Effector CD4-positive, alpha-beta T cell (primary cell): ENCODE results near the gene ZMAT5.

Experiments
- DNase-seq: peaks from one replicate; pipeline ENCODE4 v3.0.0-alpha.2; 2020

ZMAT5 gene

DNA sequence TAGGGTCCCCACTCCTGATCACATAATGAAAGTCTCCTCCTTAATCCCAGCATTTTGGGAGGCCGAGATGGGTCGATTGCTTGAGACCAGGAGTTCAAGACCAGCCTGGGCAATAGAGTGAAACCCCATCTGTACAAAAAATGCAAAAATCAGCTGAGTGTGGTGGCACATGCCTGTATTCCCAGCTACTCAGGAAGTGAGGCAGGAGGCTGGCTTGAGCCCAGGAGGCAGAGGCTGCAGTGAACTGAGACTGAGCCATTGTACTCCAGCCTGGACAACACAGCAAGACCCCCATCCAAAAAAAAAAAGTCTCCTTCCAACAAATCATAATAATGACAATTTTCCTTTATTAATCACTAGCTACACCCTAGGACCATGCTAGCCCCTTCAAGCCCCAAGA lies 15.1 kb downstream of the ZMAT5 start:
- DNase-seq = no peak

DNA sequence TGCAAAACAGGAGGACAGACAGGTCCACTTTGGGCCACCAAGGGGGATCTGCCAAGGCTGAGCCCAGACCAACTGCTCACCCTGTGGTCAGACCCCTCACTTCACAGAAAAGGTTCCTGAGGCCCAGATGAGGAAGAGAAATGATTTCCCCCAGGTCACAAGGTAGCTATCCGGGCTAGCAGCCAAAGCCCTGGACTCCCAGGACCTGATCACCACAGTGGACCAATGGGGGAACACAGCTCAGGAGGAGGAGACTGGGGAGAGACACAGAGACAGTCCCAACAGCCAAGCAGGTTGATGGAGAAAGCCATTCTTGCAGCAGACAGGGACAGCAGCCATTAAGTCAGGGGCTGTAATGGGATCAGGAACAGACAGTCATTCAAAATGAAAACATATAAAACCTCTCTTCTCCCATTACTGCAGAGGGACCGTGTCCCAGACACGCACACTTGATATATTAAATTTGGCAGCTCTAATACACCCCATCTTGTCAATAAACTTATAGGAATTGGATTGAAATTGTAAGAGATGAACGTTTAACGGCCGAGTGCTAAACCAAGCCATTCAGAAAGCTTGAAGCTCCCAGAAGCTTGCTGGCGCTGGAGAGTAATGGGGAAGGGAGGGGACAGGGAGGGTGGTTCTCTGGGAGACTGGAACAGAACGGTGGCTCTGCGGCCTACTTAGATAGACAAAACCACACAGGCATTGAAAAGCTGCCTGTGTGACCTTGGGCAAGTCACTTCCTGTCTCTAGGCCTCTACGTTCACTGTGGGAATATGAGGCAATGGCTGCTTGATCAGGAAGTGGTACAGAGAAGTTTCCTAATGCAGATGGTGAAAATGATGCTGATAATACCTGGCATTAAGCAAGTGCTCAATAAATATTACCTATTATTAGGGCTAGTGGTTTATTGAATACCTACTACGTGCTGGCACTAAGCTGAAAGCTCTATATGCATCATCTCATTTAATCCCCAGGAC lies 16.0 kb downstream of the ZMAT5 start:
- no peak for DNase-seq

DNA sequence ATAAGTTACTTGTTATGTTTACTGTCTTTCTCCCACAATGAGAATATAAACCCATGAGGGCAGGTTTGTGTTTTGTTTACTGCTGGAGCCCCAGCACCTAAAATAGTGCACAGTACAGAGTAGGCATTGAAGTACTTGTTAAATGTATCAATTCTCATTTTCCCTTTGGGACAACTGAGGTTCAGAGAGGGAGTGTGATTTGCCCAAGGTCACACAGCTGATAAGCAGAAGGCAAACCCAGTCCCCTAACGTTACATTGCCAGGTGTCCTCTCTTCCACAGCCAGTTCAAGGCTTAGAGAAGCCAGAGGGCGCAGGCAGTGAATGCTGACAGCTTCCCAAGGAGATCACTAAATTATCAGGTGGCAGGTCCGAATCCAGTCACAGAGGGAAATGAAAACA lies 16.8 kb downstream of the ZMAT5 start:
- no peak for DNase-seq

DNA sequence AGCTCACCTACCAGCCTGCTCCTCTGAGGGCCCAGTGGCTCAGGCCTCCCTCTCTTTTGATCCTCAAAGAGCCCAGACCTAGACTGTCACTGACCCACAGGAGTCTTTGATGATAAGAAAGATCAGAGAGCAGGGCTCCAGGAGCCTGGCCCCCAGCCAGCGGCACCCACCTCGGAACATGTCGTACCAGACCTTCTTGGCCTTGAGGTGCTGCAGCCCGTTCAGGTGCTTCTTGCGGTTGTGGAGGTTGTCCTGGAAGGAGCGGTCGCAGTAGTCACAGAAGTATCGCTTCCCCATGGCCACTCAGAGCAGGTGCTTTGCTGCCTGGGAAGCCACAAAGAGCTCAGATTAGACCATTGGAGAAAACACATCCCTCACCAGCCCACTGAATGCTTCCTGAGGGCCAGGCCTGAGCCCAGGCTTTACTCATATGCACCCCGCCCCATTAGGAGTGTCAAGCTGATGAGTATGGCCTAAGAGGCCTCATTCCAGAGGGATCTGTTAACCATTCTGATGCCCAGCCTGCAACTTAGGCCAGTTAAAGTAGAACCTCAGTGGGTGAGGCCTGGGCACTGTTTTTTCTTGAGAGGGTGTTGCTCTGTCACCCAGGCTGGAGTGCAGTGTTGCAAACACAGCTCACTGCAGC lies 18.4 kb downstream of the ZMAT5 start:
- no peak for DNase-seq

DNA sequence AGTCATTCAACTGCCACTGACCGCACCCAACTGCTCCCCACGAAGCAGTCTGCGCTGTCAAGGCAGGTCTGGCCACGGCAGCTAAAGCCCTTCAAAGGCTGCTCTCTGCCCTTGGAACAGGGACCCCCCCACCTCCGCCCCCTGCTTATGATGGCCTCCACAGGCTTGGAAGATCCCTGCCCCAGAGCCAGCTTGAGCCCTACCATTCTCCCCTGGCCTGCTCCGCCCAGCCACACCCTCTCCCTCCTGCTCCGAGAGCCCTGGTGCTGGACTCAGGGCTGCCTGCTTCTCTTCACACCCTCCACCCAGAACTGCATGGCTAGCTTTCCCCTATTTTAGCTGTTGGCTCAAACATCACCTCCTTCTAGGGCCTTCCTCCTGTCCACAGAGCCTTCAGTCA lies 19.0 kb downstream of the ZMAT5 start:
- no peak for DNase-seq

DNA sequence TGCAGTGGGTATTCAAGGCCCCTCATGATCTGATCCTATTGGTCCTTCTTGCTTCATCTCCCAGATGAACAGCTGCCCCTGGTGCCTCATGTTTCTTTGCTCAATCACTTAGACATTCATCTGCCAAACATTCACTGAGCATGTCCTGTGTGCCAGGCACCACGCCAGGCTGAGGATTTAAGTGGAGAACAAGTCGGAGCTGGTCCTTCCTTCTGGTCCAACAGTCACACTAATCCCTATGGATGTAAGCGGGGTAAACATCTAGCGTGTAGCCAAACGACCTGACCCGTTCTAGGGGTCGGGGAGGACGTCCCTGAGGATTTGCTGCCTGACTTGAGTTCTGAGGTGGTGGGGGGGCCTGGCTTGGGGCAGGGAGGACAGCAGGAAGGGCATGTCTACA lies 21.9 kb downstream of the ZMAT5 start:
- DNase-seq = no peak

DNA sequence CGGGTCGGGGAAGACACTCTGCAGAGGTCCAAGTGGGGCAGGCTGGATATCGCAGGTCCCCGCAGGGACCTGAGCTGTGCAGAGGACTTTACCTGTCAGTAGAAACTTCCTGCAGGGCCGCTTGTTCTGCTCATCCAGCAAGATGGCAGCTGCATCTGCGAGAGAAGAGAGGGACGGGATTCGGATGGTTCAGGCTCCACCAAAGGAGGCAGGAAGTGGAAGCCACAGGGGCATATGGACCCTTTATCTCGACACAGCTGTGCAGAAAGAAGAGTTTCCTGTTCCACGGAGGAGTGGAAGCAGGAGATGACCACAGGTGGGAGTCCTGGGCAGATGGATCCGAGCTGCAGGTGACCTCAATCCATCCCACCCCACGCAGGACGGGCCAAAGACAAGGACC lies 24.5 kb downstream of the ZMAT5 start:
- DNase-seq = no peak

DNA sequence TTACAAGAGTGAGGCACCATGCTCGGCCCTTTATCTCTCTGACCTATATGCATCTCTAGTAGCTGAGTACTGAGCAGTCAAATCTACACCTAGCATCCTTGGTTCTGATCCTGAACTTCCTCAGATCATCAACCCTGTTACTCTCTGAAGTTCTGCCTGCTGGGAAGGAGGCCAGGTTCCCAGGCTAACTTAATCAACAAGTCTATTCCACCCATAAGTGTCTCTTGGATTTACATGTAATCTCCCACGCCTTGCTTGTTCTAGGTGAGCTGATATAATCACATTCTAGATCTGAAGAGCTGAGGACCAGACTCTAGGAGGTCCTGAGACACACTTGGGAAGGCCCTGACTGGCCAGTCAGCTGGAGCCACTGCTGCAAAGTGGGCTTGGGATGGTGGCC lies 24.9 kb downstream of the ZMAT5 start:
- DNase-seq = no peak

DNA sequence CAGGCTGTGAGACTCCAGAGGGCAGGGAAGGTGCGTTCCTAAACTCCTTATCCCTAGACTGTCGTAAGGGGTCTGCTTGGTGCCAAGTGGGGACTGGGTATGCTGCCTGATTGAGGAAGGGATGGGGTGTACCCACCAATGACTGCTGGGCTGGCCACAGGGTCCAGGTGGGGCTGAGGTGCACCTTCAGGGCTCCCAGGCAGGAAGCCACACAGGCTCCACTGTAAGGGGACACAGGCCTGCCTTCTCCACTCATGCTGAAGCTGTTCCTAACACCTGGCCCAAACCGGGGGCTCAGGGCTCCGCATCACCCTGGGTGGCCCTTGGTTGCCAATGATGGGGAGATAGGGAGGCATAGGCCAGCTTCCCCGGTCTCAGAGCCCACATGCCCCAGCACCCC lies 26.6 kb downstream of the ZMAT5 start:
- DNase-seq = no peak

DNA sequence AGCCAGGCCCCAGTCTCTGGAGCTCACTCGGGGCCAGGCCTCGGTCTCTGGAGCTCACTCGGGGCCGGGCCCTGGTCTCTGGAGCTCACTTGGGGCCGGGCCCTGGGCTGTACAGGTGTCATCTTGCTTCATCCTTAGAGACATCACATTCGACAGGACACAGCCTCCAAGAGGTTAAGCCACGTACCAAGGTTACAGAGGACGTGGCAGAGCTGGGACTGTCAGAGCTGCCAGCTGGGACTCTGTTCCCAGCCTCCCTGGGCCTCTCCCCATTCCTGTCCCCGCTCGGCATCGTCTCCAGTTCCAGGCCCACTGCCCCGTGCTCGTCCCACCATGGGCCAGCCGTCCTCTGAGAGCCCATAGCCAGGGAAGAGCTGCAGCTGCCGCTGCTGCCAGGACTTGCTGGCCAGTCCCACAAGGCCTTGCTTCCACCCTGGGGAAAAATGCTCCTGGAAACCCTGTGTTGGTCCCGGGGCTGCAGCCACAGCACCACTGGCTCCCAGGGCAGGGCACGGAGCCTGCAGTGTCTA lies 27.4 kb downstream of the ZMAT5 start:
- no peak for DNase-seq

DNA sequence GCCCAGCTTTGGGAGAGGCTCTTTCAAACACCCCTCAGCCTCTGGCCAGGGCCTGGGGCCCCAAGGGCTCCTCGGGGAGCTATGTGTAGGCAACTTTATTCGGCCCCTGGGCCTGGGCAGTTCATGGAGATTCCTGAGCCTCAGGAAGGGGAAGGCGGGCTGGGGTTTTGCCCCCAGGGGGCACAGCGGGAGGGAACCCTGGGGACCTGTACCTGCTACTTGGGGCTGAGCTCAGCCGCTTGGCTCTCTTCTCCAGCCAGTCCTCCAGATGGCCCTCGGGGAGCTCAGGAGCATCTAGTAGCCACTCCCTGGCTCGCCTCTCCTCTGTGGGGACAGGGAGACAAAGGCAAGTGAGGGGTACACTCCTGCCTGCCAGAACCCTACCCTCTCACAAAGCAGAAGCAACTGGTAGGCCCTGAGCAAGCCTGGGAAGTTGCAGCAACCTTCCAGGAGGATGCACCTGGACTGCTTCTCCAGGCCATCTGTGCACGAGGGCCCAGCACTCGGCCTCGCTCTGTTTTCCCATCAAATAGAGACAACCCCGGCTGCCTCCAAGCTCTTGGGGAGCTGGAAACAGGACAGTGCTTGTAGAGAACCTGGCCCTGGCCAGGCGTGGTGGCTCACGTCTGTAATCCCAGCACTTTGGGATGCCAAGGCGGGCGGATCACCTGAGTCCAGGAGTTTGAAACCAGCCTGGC lies 28.5 kb downstream of the ZMAT5 start:
- no peak for DNase-seq

DNA sequence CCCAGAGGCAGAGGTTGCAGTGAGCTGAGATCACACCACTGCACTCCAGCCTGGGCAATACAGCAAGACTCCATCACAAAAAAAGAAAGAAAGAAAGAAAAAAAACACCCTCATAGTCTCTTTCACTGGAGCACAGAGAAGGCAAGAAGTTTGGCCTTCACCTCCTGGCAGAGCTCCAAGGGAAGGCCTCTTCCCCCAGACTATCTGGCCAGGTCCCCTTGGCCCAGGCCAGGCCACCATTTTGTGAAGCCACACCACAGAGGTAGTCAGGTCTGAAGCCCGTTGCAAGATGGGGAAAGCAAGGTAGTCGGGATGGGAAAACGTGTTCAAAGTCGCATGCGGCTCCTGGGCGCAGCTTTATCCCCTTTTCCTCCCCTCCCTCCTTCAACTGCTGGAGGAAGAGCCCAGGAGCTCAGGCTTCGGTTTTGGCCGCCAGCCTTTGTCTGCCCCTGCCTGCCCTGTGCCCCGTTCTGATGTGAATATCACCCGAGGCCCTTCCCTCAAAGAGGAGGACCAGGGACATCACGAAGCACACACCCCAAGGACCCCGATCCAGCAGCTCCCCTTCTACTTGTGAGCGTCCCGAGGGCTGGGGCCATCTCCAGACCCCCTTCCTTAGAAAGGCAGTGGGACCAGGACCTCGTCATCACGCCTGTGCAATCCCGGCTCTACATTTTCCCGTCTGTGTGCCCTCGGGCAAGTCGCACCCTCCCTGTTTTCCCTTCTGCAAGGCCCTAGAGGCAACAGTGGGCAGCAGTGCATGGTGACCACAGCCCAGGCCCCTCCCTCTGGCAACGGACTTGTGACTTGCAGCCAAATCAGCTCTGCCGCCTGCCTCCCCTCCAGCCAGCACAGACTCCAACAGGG lies 29.3 kb downstream of the ZMAT5 start:
- DNase-seq = no peak

DNA sequence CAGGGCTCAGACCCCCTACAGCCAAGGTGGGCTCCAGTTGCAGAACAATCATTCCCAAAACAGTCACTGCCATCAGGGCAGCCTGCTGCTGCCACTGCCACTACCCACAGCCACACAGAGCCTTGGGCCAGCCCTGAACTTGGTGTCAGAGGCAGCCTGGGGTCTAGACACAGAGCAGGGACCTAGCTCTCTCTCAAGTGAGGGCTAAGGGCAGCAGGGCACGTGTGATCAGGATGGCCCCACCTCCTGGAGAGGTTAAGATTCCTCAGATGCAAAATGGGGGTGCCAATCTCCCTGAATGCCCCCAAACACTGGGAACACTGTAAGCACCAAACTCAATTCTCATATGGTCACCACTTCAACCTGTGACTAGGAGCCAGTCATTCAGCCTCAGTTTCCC lies 31.4 kb downstream of the ZMAT5 start:
- DNase-seq = no peak

DNA sequence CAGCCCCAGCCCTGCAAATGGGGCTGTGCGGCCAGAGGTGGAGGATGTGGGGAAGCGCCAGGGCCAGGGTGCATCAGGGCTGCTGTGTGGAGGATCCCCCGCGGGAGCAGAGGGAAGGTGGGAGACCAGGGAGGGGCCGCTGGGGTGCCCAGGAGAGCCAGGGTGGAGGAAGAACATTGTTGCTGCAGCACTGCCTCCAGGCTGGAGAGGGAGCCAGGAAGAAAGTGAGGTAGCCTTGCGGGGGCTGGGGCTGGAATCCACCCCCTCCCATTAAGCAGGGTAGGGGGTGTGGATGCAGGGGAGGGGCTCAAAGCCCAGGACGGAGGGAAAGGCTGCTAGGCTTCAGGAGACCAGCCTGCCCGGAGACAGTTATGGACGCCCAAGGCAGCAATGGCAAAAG lies 32.0 kb downstream of the ZMAT5 start:
- DNase-seq = no peak

DNA sequence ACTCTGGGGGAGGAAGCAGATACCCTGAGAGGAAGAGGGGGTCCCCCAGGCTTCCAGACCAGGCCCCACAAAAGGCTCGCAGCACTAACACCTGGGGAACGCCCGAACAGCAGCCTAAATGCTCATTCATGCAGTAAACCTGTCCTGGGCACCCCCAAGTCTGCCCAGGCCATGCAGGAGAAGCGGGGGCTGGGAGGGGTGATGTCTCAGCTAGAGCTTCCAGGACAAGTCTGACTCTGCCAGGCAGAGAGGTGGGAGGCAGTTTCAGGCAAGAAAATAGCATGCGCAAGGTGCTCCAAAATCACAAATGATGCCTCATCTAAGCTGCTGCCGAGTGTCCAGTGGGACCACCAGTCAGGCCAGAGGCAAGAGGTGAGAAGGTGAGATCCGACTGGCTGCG lies 32.4 kb downstream of the ZMAT5 start:
- no peak for DNase-seq

DNA sequence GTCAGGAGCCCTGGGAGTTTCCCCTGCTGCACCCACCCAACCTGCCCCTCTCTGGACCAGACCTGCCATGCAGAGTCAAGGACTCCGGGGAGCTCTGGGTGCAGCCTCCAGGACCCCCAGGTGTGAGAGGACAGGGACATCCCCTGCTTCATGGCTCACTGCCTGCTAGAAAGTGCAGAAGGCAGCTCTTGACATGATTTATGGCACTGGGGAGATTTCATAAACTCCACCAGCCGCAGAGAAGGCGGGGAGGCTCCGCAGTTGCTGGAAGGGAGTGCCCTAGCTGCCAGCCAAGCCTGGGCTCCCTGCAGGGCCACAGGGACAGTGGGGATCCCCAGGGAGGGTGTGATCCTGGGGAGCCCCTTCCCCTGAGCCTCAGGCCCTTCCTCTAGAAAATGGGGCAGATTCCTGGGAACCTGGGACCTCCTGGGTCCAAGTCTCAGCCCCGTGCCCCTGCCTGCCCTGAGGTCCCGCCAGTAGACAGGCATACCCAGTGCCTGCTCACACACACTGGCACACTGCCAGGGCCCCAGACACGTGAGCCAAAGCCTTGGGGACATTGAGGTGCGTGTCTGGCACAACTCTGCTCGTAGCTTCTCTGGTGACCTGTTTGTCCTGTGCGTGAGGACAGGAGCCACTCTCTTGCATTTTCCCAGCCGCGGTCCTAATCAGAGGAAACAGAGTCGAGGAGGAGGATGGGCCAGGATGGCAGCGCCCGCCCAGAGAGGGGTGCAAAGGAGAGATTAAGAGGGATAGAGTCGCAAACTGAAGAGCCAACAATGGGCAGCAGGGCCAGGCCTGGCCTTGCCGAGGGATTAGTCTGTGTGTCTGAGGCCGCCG lies 33.2 kb downstream of the ZMAT5 start:
- no peak for DNase-seq

DNA sequence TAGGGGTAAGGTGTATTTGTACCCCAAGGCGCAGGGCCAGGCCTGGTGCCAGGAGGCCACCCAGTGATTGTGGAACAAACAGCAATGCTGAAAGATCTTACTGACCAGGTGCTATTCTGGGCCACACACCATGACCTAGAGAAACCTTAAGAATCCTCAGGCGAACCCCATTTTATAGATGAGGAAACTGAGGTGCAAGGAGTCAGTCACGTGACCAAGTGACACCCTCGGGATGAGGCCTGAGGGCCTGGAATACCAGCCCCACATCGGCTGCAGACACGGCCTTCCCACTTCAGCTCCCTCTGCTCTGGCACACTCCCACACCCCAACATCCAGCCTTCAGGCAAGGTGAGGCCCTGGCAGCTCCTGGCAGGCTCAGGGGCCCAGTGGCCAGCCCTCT lies 33.9 kb downstream of the ZMAT5 start:
- no peak for DNase-seq

DNA sequence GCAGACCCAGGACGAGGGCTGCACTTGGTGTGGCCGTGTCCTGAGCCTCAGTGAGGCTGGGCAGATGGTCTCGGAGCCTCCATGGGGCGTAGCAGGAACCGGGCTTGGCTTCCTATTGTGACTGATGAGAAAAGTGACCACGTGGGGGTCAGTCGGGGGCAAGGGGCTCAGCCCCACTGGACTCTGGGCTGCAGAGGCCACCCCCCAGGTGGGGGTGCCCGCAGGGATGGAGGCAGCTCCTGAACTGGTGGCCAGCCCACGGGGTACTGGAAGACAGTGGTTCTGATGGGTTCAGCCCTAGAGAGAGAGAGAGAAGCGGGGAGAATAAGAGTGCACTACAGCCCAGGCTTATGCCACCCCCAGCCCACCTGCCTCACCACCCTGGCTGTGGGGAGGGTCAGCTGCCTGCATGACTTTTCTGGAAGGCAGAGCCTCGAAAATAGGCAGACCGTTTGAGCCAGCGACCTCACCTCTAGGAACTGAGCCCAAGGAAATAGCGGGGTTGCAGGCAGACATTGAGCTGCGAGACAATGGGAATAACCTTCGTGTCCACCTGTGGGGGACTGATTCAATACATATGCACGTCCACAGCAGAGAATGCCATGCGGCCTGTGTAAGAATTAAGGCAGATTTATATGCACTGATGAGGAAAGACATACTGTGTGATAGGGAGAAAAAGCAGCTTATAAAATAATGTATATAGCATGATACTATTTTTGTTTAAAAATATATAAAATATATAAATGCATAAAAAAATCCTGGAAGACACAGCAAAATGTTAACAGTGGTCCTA lies 35.6 kb downstream of the ZMAT5 start:
- no peak for DNase-seq

DNA sequence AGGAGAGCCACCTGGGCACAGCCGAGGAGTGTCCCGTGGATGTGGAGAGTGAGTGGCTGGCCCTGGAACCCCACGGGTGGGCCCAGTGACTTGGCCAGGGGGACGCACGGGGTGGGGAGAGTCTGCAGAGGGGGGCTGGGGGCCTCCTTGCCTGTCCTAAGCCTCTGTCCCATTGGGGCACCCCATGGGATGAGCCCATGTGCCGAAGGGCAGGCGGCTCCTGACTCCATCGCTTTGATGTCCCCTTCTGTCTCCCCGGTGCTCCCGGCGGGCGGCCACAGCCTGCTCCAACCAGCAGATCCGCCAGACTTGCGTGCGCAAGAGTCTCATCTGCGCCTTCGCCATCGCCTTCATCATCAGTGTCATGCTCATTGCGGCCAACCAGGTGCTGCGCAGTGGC lies 37.6 kb downstream of the ZMAT5 start:
- DNase-seq = no peak

DNA sequence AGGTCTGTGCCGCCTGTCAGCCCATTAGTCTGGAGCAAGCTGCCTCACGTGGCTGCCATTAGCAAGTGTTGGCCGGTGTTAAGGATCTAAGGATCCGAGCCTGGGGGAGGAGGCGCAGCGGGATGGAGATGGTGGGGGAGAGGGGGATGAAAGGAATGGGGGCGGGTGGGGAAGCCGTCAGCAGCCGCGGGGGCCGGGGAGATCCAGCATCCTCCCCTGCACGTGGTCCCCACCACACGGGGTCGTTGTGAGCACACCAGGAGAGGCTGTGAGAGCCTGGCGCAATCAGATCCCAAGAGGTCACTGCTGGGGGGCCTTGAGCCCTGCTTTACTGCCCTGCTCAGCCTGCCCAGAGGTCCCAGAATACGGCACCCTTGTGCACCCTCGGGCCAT lies 39.7 kb downstream of the ZMAT5 start:
- DNase-seq = no peak
